H9 (cell line): ENCODE results near the gene TMTC1. TPM values are rescaled to one million over a fixed set of nuclear protein-coding genes. Genes with fewer than 3 reads are reported as not detected.

Source experiments
- DNase-seq: peaks from one replicate; pipeline ENCODE4 v3.0.0-alpha.2; 2017
- H2AFZ ChIP-seq: one replicate; pipeline ENCODE4 v1.6.1; 2013; ENCODE audit warnings: mild to moderate bottlenecking, low read length, control low read depth, moderate library complexity
- H2AK5ac ChIP-seq: 2 replicates; pipeline ENCODE4 v1.6.1; 2013; ENCODE audit warnings: low read length, control low read depth, mixed read lengths; ENCODE audit not compliant: insufficient read length
- H2BK120ac ChIP-seq: one replicate; pipeline ENCODE4 v1.6.1; 2013; ENCODE audit warnings: low read depth, mild to moderate bottlenecking, low read length, control low read depth, inconsistent platforms; ENCODE audit not compliant: poor library complexity, severe bottlenecking
- H2BK12ac ChIP-seq: 2 replicates; pipeline ENCODE4 v1.6.1; 2013; ENCODE audit warnings: low read length, control low read depth, mixed read lengths, low read depth; ENCODE audit not compliant: insufficient read length
- H2BK15ac ChIP-seq: 2 replicates; pipeline ENCODE4 v1.6.1; 2013; ENCODE audit warnings: low read depth, low read length, control low read depth
- H2BK20ac ChIP-seq: one replicate; pipeline ENCODE4 v1.6.1; 2013; ENCODE audit warnings: low read depth, mild to moderate bottlenecking, low read length, control low read depth, inconsistent platforms; ENCODE audit not compliant: poor library complexity, severe bottlenecking
- H2BK5ac ChIP-seq: 2 replicates; pipeline ENCODE4 v1.6.1; 2013; ENCODE audit warnings: low read length, control low read depth, mixed read lengths; ENCODE audit not compliant: insufficient read length
- H3K14ac ChIP-seq: 2 replicates; pipeline ENCODE4 v1.6.1; 2013; ENCODE audit warnings: low read length, control low read depth; ENCODE audit not compliant: insufficient read depth
- H3K18ac ChIP-seq: 2 replicates; pipeline ENCODE4 v1.6.1; 2013; ENCODE audit warnings: low read depth, mild to moderate bottlenecking, mixed read lengths, low read length, control low read depth; ENCODE audit not compliant: insufficient read length
- H3K23ac ChIP-seq: 2 replicates; pipeline ENCODE4 v1.6.1; 2013; ENCODE audit warnings: low read length, control low read depth, mixed read lengths, low read depth; ENCODE audit not compliant: insufficient read length
- H3K23me2 ChIP-seq: 2 replicates; pipeline ENCODE4 v1.6.1; 2013; ENCODE audit warnings: low read depth, mild to moderate bottlenecking, mixed read lengths, low read length, control low read depth; ENCODE audit not compliant: insufficient read length, poor library complexity, severe bottlenecking
- H3K27ac ChIP-seq: 2 replicates; pipeline ENCODE4 v1.5.1; 2013; ENCODE audit warnings: low read length, control low read depth, mixed read lengths, low read depth; ENCODE audit not compliant: insufficient read length
- H3K27me3 ChIP-seq: 2 replicates; pipeline ENCODE4 v1.6.1; 2013; ENCODE audit warnings: low read length, control low read depth, inconsistent platforms; ENCODE audit not compliant: insufficient read depth
- H3K4ac ChIP-seq: 2 replicates; pipeline ENCODE4 v1.6.1; 2013; ENCODE audit warnings: low read depth, mild to moderate bottlenecking, control low read depth, inconsistent platforms, low read length, moderate library complexity
- H3K4me1 ChIP-seq: 2 replicates; pipeline ENCODE4 v1.6.1; 2013; ENCODE audit warnings: low read length, control low read depth, inconsistent platforms; ENCODE audit not compliant: insufficient read depth
- H3K4me2 ChIP-seq: 2 replicates; pipeline ENCODE4 v1.6.1; 2013; ENCODE audit warnings: low read length, control low read depth, mixed read lengths; ENCODE audit not compliant: insufficient read length, insufficient read depth
- H3K56ac ChIP-seq: 2 replicates; pipeline ENCODE4 v1.6.1; 2013; ENCODE audit warnings: low read depth, mild to moderate bottlenecking, mixed read lengths, low read length, control low read depth; ENCODE audit not compliant: insufficient read length
- H3K79me1 ChIP-seq: 2 replicates; pipeline ENCODE4 v1.6.1; 2013; ENCODE audit warnings: low read depth, mild to moderate bottlenecking, moderate library complexity, low read length, control low read depth, inconsistent platforms; ENCODE audit not compliant: insufficient read depth, poor library complexity, severe bottlenecking
- H3K79me2 ChIP-seq: 2 replicates; pipeline ENCODE4 v1.6.1; 2013; ENCODE audit warnings: low read length, control low read depth, inconsistent platforms; ENCODE audit not compliant: insufficient read depth
- H3K9ac ChIP-seq: 2 replicates; pipeline ENCODE4 v1.6.1; 2013; ENCODE audit warnings: low read length, control low read depth, mixed read lengths; ENCODE audit not compliant: insufficient read length; ENCODE audit errors: extremely low read depth
- H3K9me3 ChIP-seq: one replicate; pipeline ENCODE4 v1.6.1; 2013; ENCODE audit warnings: low read depth, low read length, inconsistent platforms; ENCODE audit not compliant: control insufficient read depth
- H3T11ph ChIP-seq: one replicate; pipeline ENCODE4 v1.6.1; 2013; ENCODE audit warnings: mild to moderate bottlenecking, low read length, control low read depth, inconsistent platforms
- H4K20me1 ChIP-seq: one replicate; pipeline ENCODE4 v1.6.1; 2013; ENCODE audit not compliant: control insufficient read depth, insufficient read length, insufficient read depth
- H4K5ac ChIP-seq: 2 replicates; pipeline ENCODE4 v1.6.1; 2013; ENCODE audit warnings: low read depth, mild to moderate bottlenecking, mixed read lengths, low read length, control low read depth; ENCODE audit not compliant: insufficient read length
- H4K8ac ChIP-seq: replicated peaks from 2 replicates; pipeline ENCODE4 v1.6.1; 2013; ENCODE audit warnings: low read length, control low read depth, mixed read lengths, low read depth; ENCODE audit not compliant: insufficient read length
- H4K91ac ChIP-seq: 2 replicates; pipeline ENCODE4 v1.6.1; 2013; ENCODE audit warnings: low read depth, mild to moderate bottlenecking, moderate library complexity, mixed read lengths, low read length, control low read depth; ENCODE audit not compliant: insufficient read length
- H3K27ac Mint-ChIP-seq, 3 experiments: 2 replicates in 2 of 3; 3 replicates in 1 of 3; pipeline ENCODE4 v1.8.0; 2020 to 2021; ENCODE audit warnings: mixed read lengths in 3 of 3, mild to moderate bottlenecking in 1 of 3, moderate library complexity in 1 of 3
- H3K27me3 Mint-ChIP-seq: 2 replicates; pipeline ENCODE4 v1.8.0; 2021; ENCODE audit warnings: low read depth, mild to moderate bottlenecking, moderate library complexity, mixed read lengths
- H3K36me3 Mint-ChIP-seq, 3 experiments: 2 replicates in 2 of 3; 3 replicates in 1 of 3; pipeline ENCODE4 v1.8.0; 2020 to 2021; ENCODE audit warnings: low read depth in 3 of 3, mixed read lengths in 3 of 3; ENCODE audit not compliant: insufficient read depth in 1 of 3
- H3K4me1 Mint-ChIP-seq, 2 experiments: 2 replicates each; pipeline ENCODE4 v1.8.0; 2020; ENCODE audit warnings: mixed read lengths in 2 of 2
- H3K4me3 Mint-ChIP-seq, 2 experiments: 2 replicates in 1 of 2; 3 replicates in 1 of 2; pipeline ENCODE4 v1.8.0; 2020 to 2021; ENCODE audit warnings: mild to moderate bottlenecking in 2 of 2, mixed read lengths in 2 of 2, moderate library complexity in 1 of 2
- H3K9me3 Mint-ChIP-seq, 2 experiments: 2 replicates in 1 of 2; 3 replicates in 1 of 2; pipeline ENCODE4 v1.8.0; 2020; ENCODE audit warnings: mild to moderate bottlenecking in 2 of 2, mixed read lengths in 2 of 2, moderate library complexity in 1 of 2
- WGBS: extraction: QIAGEN DNeasy Blood & Tissue Kit; methylation state at CpG from one replicate; pipeline ENCODE4 v1.1.7; 2013; ENCODE audit warnings: missing lambda C conversion rate, low lambda C conversion rate, mixed read lengths; ENCODE audit not compliant: insufficient read length; ENCODE audit errors: extremely low coverage; 5-methylcytosine and 5-hydroxymethylcytosine counted together
- total RNA-seq: library from RNA; stranded (reverse); gene quantifications from 2 replicates; pipeline ENCODE4 v1.2.1, GENCODE V29; 2021
- TF ChIP-seq, protein P1 (sequence below): fragments of 200-600 bp; sonication (generic); conservative IDR thresholded peaks from 3 replicates; pipeline ENCODE4 v1.8.0; 2021; ENCODE audit warnings: antibody characterized with exemption, mild to moderate bottlenecking

TMTC1 gene
- total RNA-seq, 1 experiment from 2014 or later = 16.1 TPM

DNA sequence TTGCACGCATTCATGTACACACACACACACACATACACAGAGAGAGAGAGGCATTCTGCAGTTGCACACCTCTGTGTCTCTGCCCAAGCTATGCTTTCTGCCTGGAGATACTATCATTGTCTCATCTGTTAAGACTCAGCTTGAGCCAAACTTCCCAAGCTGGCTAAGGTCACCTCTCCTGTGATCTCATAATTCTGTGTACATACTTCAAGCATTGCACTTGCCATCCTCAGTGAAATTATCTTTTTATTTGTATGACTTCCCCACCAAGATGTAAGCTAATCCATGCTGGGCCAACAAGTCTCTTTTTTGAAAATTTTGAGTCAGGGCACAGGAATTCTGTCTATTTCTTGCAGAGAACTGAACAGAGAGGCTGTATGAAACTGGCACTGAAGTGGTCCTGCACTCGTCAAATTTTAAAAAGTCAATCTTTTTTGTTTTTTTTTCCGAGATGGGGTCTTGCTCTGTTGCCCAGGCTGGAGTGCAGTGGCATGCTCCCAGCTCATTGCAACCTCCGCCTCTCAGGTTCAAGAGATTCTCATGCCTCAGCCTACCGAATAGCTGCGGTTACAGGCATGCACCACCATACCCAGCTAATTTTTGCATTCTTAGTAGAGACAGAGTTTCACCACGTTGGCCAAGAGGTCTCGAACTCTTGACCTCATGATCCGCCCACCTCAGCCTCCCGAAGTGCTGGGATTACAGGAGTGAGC is 44.3 kb downstream of the TMTC1 start:
- no peaks in the 10 kb centered on the region for H3K27me3 Mint-ChIP-seq
- H3K4me1 Mint-ChIP-seq = peaks cover 16 to 20% of the 10 kb centered on the region in 2 experiments
- H3T11ph ChIP-seq = no peak overlapping the region
- no peaks in the 10 kb centered on the region for H3K27me3 ChIP-seq
- no peak overlapping the region for H3K27ac ChIP-seq
- no peaks in the 10 kb centered on the region for H3K79me2 ChIP-seq
- H2BK120ac ChIP-seq = no peak overlapping the region
- H3K79me1 ChIP-seq = no peaks in the 10 kb centered on the region
- H3K14ac ChIP-seq = no peak overlapping the region
- H3K4ac ChIP-seq = no peak overlapping the region
- TF ChIP-seq, protein P1, sequence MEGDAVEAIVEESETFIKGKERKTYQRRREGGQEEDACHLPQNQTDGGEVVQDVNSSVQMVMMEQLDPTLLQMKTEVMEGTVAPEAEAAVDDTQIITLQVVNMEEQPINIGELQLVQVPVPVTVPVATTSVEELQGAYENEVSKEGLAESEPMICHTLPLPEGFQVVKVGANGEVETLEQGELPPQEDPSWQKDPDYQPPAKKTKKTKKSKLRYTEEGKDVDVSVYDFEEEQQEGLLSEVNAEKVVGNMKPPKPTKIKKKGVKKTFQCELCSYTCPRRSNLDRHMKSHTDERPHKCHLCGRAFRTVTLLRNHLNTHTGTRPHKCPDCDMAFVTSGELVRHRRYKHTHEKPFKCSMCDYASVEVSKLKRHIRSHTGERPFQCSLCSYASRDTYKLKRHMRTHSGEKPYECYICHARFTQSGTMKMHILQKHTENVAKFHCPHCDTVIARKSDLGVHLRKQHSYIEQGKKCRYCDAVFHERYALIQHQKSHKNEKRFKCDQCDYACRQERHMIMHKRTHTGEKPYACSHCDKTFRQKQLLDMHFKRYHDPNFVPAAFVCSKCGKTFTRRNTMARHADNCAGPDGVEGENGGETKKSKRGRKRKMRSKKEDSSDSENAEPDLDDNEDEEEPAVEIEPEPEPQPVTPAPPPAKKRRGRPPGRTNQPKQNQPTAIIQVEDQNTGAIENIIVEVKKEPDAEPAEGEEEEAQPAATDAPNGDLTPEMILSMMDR = no peak
- H4K20me1 ChIP-seq = no peaks in the 10 kb centered on the region
- no peak overlapping the region for H3K23ac ChIP-seq
- H3K18ac ChIP-seq = no peak overlapping the region
- H4K5ac ChIP-seq = no peak overlapping the region
- no peak overlapping the region for H4K91ac ChIP-seq
- no peak overlapping the region for H3K9ac ChIP-seq
- H3K4me3 Mint-ChIP-seq = no peak overlapping the region
- no peak overlapping the region for H2BK20ac ChIP-seq
- no peaks in the 10 kb centered on the region for H3K23me2 ChIP-seq
- H2BK15ac ChIP-seq = no peak overlapping the region
- H3K9me3 Mint-ChIP-seq = no peaks in the 10 kb centered on the region
- H3K36me3 Mint-ChIP-seq = peaks cover 9 to 15% (median 11%) of the 10 kb centered on the region in 3 experiments; a peak in 5 of 7 replicates
- no peaks in the 10 kb centered on the region; the same call in 1 of the 2 replicates for H3K4me1 ChIP-seq
- H3K27ac Mint-ChIP-seq = no peak overlapping the region
- DNase-seq = no peak
- H3K9me3 ChIP-seq = no peaks in the 10 kb centered on the region
- no peak overlapping the region for H2AFZ ChIP-seq
- H3K56ac ChIP-seq = no peak overlapping the region
- WGBS = no CpG with 5 or more reads among the region's 10 CpGs
- no peak overlapping the region for H2BK12ac ChIP-seq
- H3K4me2 ChIP-seq = no peak overlapping the region
- no peak overlapping the region for H2AK5ac ChIP-seq
- no peak overlapping the region for H2BK5ac ChIP-seq
- no peak overlapping the region for H4K8ac ChIP-seq
